ENCODE measurements around the gene ADORA2A.

DNA sequence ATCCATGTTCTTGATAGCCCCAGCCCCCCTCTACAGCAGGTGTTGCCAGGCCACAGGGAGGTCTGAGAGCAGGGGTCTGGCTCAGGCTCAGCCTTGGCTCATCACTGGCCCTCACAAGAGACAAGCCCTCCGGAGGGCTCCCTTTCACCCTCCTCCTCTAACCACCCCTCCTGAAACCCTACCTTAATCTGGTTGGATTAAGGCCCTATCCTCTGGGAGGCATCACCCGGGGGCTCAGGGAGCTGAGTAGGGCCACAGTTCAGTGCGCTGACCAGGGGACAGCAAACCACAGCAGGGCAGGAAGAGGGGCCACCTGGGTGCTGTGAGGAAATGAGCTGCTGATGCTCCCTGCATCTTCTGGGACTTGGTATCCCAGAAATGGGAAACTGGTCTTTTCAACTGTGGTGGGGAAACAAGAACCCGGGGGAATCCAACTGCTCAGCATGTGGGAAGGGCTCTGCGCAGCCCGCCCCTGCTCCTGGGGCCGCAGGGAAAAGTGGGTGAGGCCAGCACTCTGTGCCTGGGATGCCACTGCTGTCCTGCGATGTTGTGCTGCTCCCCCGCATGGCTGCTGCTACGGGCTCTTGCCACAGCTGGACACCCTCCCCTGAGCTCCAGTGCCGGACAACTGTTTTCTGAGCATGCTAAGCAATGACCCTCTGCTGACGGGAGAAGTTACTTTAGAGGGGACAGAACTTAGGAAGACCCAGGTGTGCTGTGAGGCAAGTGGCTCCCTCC is 17.5 kb downstream of the ADORA2A start:
- TF ChIP-seq, protein P1, sequence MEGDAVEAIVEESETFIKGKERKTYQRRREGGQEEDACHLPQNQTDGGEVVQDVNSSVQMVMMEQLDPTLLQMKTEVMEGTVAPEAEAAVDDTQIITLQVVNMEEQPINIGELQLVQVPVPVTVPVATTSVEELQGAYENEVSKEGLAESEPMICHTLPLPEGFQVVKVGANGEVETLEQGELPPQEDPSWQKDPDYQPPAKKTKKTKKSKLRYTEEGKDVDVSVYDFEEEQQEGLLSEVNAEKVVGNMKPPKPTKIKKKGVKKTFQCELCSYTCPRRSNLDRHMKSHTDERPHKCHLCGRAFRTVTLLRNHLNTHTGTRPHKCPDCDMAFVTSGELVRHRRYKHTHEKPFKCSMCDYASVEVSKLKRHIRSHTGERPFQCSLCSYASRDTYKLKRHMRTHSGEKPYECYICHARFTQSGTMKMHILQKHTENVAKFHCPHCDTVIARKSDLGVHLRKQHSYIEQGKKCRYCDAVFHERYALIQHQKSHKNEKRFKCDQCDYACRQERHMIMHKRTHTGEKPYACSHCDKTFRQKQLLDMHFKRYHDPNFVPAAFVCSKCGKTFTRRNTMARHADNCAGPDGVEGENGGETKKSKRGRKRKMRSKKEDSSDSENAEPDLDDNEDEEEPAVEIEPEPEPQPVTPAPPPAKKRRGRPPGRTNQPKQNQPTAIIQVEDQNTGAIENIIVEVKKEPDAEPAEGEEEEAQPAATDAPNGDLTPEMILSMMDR (IDR thresholded peaks at IDR 0.05): no peak
- TF ChIP-seq POLR2A (IDR thresholded peaks at IDR 0.05) (no peak), EP300 (IDR thresholded peaks at IDR 0.05) (no peak), POLR2AphosphoS5 (IDR thresholded peaks at IDR 0.05) (no peak)

Data from upper lobe of left lung (tissue), 4 donors.